ENCODE data around the gene KLHL29. TPM values are rescaled to one million over a fixed set of nuclear protein-coding genes. Genes with fewer than 3 reads are reported as not detected.

Gene KLHL29
- total RNA-seq, 1 experiment from 2014 or later: 3.4 TPM

- CTCF ChIA-PET: interaction anchor here (0.8 kb wide), 1 partner anchor 50 kb away, joined by 3 read pairs; the partner anchor contains the start of gene KLHL29
- BruUV-seq (replicated peaks): no TSS peak
- no peaks in the 10 kb centered on the region for H3K9me2 ChIP-seq (ENCODE audit: insufficient read depth)
- H3K4me3 ChIP-seq: no peak overlapping the region
- H3F3A ChIP-seq (ENCODE audit: insufficient read depth, low read depth): no peaks in the 10 kb centered on the region
- H2AFZ ChIP-seq: no peak overlapping the region
- POLR2A ChIA-PET (ENCODE audit: unreplicated experiment): no interaction called here
- H3K9me3 ChIP-seq (ENCODE audit: insufficient read depth, low read depth): no peaks in the 10 kb centered on the region
- no peaks in the 10 kb centered on the region for H3K27me3 ChIP-seq (ENCODE audit: insufficient read depth, low read depth)
- H3K36me3 ChIP-seq (ENCODE audit: low read depth): no peaks in the 10 kb centered on the region
- no peaks in the 10 kb centered on the region for H4K20me1 ChIP-seq (ENCODE audit: insufficient read depth)
- no peak overlapping the region for H3K4me2 ChIP-seq
- intact Hi-C loops (cut with micrococcal nuclease; ENCODE audit: unreplicated experiment): no loop called here
- no peak overlapping the region for H3K27ac ChIP-seq
- TF ChIP-seq EZH2 (IDR thresholded peaks at IDR 0.05; ENCODE audit: low read depth): no peak
- no peak for TF ChIP-seq CTCF (conservative IDR thresholded peaks at IDR 0.05)
- no peak for DNase-seq
- H3K4me1 ChIP-seq (replicated peaks; ENCODE audit: insufficient read depth): 0 out of 2 replicates have a peak, but pooled peaks cover 11% of the 10 kb centered on the region
- H3K79me2 ChIP-seq (ENCODE audit: low read depth): no peaks in the 10 kb centered on the region
Observed at GRCh38 chr2:23434721-23435121, 49.7 kb downstream of the KLHL29 start.

GRCh38 chr2:23435250-23436035, 50.5 kb downstream of the KLHL29 start:
- intact Hi-C loops (cut with micrococcal nuclease; ENCODE audit: unreplicated experiment): no loop called here
- Histone ChIP-seq H3K27ac (no peak overlapping the region), H3K79me2 (ENCODE audit: low read depth) (no peaks in the 10 kb centered on the region), H3K27me3 (ENCODE audit: insufficient read depth, low read depth) (no peaks in the 10 kb centered on the region), H2AFZ (no peak overlapping the region), H3F3A (ENCODE audit: insufficient read depth, low read depth) (no peaks in the 10 kb centered on the region), H3K4me3 (no peak overlapping the region), H3K4me2 (no peak overlapping the region), H3K9me2 (ENCODE audit: insufficient read depth) (no peaks in the 10 kb centered on the region), H3K36me3 (ENCODE audit: low read depth) (no peaks in the 10 kb centered on the region), H3K4me1 (replicated peaks; ENCODE audit: insufficient read depth) (0 out of 2 replicates have a peak, but pooled peaks cover 11% of the 10 kb centered on the region), H3K9me3 (ENCODE audit: insufficient read depth, low read depth) (no peaks in the 10 kb centered on the region), H4K20me1 (ENCODE audit: insufficient read depth) (no peaks in the 10 kb centered on the region)
- ChIA-PET CTCF (interaction anchor here (0.8 kb wide), 1 partner anchor 51 kb away, joined by 3 read pairs; the partner anchor contains the start of gene KLHL29), POLR2A (ENCODE audit: unreplicated experiment) (no interaction called here)
- no TSS peak for BruUV-seq (replicated peaks)
- no peak for DNase-seq
- TF ChIP-seq EZH2 (IDR thresholded peaks at IDR 0.05; ENCODE audit: low read depth) (no peak), CTCF (conservative IDR thresholded peaks at IDR 0.05) (no peak)

GRCh38 chr2:23436346-23437098, 51.5 kb downstream of the KLHL29 start:
- no peaks in the 10 kb centered on the region for H3K9me2 ChIP-seq (ENCODE audit: insufficient read depth)
- no peak overlapping the region for H3K27ac ChIP-seq
- peak in 1 of 2 experiments; percentile 17 for DNase-seq
- no peak overlapping the region for H3K4me2 ChIP-seq
- ChIA-PET CTCF (interaction anchor here (0.5 kb wide), 1 partner anchor 835 kb away, joined by 3 read pairs; no protein-coding TSS in a partner anchor), POLR2A (ENCODE audit: unreplicated experiment) (no interaction called here)
- no peak overlapping the region for H2AFZ ChIP-seq
- H3K79me2 ChIP-seq (ENCODE audit: low read depth): no peaks in the 10 kb centered on the region
- H3K4me3 ChIP-seq: no peak overlapping the region
- no TSS peak for BruUV-seq (replicated peaks)
- no peaks in the 10 kb centered on the region for H3K36me3 ChIP-seq (ENCODE audit: low read depth)
- no peaks in the 10 kb centered on the region for H3K9me3 ChIP-seq (ENCODE audit: insufficient read depth, low read depth)
- no peaks in the 10 kb centered on the region for H3K27me3 ChIP-seq (ENCODE audit: insufficient read depth, low read depth)
- intact Hi-C loops (cut with micrococcal nuclease; ENCODE audit: unreplicated experiment): no loop called here
- no peaks in the 10 kb centered on the region for H3F3A ChIP-seq (ENCODE audit: insufficient read depth, low read depth)
- TF ChIP-seq EZH2 (IDR thresholded peaks at IDR 0.05; ENCODE audit: low read depth) (no peak), CTCF (conservative IDR thresholded peaks at IDR 0.05) (no peak)
- H4K20me1 ChIP-seq (ENCODE audit: insufficient read depth): no peaks in the 10 kb centered on the region
- 0 out of 2 replicates have a peak, but pooled peaks cover 11% of the 10 kb centered on the region for H3K4me1 ChIP-seq (replicated peaks; ENCODE audit: insufficient read depth)
